GM19395 (cell line): ENCODE data around the gene CD33.

Experiments
- ATAC-seq: cut with Tn5 transposase; IDR thresholded peaks from one replicate; pipeline ENCODE4 v1.9.1; 2021; ENCODE audit warnings: mild to moderate bottlenecking, moderate library complexity; ENCODE audit not compliant: unreplicated experiment

CD33 gene

DNA sequence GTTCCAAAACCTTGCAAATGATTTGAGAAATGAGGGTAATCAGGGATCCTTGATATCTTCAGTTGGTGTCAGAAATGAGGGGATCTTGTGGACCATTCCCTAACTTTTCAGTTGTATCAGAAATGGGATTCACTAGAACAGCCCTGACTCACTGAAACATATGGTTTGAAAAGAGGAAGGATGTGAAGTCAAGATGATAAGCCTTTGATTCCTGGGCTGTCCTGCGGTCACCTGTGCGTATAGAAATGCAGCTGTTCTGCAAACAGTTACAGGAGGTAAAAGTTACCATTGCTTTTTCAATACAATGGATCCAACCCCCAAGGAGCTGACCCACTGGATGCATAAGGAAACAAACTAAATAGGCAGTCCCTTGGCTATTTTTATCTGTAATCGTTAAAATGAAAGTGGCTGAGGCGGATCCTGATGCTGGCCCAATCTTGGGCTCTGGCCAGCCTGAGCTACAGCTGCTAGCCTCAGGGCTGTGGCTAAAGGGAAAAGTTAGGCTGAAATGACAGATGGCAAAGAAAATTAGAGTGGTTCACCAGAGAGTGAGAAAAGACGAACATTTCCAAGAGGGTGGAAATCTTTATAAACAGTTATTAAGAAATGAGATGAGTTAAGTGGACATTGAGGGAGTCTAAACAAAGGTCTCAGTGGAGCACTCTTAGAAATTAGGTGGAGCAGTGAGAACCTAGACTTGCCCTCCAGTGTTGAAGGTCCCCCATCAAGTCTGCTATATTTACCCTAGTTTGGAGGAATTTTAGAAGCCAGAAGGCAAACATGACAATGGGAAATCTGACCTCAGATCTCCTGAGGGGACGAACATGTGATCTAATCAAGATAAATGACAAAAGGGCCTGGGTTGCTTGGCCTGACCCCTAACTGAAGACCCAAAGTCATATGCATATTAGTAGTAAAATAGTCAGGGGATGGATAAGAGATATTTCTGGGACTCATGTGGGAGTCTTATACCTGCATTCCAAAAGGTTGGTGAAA, 33.6 kb downstream of the CD33 start:
- no peak for ATAC-seq

DNA sequence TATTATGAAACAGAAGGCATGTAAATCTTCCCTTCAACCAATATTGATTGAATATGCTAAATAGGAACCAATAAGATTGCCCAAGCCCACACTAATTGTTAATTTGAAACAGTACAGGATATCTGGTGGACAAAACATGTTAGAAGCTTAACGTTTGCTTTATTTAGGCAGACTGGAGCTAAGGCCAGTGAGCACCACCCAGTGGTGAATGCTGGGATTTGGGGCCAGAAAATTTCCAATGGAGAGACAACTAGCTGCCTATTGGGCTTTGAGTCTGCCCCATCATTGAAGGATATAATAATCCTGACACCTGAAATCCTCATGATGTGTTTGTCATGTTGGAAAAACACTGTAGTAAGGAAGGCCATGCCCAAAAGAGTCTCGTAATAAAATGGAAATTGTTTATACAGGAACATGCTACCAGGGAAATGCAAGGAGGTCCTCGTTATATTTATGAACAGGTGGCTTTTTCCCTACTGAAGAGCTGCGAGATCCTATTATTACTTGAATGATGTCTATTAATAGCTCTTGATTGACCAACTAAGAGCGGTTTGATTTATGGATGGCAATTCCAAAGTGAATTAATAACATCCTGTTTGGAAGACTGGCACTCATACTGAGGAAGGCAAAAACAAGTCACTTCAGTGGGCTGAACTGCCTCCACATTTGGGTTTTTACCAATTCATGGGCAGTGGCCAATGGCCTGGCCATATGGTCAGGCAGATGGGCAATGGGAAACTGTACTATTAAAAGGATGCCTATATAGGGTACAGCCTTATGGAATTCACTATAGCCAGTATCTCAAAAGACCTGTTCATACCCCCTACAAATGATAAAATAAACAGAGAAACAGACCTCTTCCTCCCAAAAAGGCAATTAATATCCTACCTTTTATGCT, 34.7 kb downstream of the CD33 start:
- ATAC-seq, result no peak

DNA sequence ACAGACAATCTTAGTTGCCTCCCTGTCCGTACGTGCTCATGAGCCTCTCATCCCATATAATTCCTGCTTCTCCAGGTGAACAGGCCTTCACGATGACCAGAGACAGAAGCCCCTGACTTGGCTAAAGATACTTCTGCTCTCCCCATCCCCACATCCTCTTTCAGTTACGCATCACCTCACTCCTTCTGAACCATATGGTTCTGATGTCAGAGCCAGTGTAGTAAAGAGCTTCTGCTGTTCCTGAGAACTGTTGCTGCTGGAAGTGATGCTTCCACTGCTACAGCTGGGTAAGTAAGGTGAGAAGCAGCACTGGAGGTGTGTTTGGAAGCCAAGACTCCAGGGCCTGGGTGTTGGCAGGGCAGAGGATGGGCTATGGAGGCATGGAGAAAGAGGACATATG, 38.9 kb downstream of the CD33 start:
- ATAC-seq, result no peak

DNA sequence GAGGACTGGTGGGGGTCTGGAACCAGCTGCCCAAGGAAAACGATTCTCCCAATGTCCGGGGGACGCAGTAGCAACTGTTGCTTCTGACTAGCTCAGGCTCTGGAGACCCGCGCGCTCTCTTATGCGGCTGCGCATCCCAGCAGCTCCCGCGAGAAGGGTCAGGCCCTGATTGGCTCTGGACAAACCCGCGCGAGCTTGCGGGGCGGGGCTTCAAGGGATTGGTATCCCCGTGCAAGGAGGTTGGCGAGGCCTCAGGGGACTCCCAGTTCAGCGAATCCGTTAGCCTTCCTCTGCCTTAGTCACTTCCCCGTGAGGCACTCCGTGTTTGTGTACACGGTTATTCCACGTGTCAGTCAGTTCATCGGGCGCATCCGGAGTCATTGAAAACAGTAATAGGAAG, 46.2 kb downstream of the CD33 start:
- no peak for ATAC-seq

DNA sequence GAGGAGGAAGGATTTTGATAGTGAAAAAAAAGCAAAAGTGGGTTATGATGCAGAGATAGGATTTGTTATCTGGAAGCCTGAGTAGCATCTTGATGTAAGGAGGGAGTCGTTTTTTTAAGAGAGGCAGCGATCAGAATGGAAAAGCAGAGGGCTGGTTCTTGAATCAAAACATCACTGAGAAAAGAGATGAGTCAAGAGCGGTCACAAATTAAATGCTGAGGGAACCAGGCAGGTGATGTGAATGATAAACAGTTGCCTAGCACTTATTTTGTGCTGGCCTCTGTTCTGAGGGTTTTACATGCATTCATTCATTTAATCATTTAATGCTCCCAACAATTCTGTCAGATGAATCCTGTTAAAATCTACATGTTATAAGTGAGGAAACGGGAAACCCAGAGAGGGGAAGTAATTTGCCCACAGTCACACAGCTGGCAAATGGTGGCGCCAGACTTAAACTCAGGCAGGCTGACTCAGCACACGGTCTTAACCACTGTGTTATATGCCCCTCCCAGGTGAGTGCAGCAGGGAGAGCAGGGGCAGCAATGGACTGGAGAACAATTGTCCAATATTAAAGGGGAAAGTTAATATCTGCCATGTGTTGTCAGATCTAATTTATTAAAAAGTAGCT, 47.4 kb downstream of the CD33 start:
- no peak for ATAC-seq

DNA sequence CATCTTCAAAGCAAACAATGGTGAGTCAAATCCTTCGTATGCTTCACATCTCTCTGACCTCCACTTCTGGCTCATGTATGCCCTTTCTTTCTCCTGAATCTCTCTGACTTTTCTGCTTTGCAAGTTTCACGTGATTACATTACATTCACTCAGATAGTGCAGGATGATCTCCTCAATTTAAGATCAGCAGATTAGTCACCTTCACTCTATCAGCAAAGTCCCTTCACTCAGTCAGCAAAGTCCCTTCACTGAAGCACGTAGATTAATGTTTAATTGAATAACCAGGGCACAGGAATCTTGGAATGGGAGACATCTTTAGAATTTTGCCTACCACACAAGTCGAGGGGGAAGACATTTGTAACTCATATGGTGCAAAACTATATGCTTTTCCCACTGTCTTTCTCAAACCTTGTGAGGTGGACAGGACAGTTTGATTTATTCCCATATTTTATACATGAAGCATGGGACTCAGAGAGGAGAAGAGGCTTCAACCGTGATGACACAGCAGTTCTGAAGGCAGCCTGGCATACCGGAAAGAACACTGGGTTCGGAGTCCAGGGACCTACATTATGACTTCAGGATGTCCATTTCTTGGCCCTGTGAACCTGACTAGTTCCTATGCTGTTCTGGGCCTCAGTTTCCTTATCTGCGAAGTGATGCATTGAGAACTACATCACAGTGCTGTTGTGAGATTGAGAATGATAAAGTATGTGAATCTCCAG, 49.3 kb downstream of the CD33 start:
- ATAC-seq, result no peak

DNA sequence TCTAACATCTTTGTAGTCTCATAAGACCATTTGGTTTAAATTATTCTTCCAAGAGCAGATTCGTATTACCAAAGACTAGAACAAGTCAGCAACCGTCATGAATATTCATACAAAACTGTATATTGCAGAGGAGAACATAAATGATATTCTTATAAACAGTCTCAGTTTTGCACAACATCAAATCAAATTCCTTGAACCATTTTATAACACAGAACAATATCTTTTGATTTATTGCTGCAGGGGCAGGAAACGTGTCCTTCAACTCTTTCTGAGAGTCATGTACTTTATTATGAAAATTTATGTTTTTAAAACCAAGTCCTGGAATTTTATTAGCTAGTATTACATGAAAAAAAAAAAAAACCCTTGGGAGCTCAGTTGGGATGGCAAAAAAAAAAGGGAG, 52.2 kb downstream of the CD33 start:
- ATAC-seq, result no peak

DNA sequence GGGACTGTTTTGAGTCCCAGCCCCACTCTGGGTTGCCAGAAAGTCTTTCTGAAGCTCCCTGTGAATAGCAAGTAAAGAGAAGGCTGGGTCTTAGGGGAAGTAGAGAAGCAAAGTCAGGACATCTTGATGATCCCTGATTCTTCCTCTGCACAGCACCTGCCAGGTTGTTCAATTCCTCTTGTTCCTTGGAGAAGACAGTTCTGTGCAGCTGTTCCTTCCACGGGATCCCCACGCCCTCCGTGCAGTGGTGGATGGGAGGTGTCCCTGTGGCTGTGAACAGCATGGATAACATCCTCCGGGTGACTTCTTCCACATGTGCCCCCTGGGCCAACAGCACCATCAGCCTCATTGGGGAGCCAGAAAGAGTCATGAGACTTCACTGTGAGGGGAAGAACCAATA, 57.5 kb downstream of the CD33 start:
- no peak for ATAC-seq

DNA sequence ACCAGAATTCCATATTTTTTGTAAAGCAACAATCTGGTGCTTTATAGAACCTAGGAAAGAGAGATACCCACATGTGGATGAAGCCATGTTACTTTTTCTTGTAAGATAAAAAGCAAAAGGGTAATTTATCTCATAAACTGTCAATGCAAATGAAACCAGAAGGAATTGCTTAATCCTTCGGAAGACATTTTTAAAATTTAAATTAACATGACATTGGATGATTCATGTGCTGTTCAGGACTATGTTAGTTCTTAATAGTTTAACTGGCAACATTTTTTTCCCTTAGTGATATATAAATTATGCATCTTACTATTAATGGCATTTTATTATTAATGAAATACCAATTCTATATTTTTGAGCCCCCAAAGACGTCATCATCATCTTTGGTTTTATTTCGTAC, 60.8 kb downstream of the CD33 start:
- ATAC-seq, result no peak
